K562 (cell line): ENCODE data around the gene COQ4. TPM values are rescaled to one million over a fixed set of nuclear protein-coding genes. Genes with fewer than 3 reads are reported as not detected.

Experiments used
- ATF1 ChIP-seq, 2 experiments: fragments of 450-650 bp in 1 of 2; IDR thresholded peaks; 2 replicates each; pipeline ENCODE4 v1.6.1; 2016; ENCODE audit warnings: missing compliant biosample characterization in 1 of 2, missing genetic modification characterization in 1 of 2
- KDM5B ChIP-seq: fragments of 200-600 bp; sonication (generic); IDR thresholded peaks from 2 replicates; pipeline ENCODE4 v1.6.1; 2012; ENCODE audit warnings: low read depth, mild to moderate bottlenecking, moderate library complexity, low read length, control low read depth, inconsistent platforms; ENCODE audit not compliant: insufficient replicate concordance
- NFE2L1 ChIP-seq: fragments of 450-650 bp; IDR thresholded peaks from 2 replicates; pipeline ENCODE4 v1.6.1; 2016; ENCODE audit warnings: missing genetic modification characterization, low read depth, mild to moderate bottlenecking, missing compliant biosample characterization, moderate library complexity, borderline replicate concordance
- SMARCA4 ChIP-seq: fragments of 450-650 bp; IDR thresholded peaks from 2 replicates; pipeline ENCODE4 v1.6.1; 2016
- THRAP3 ChIP-seq: fragments of 450-650 bp; IDR thresholded peaks from 2 replicates; pipeline ENCODE4 v1.6.1; 2016; ENCODE audit warnings: mild to moderate bottlenecking, inconsistent platforms, borderline replicate concordance
- YBX1 ChIP-seq: fragments of 450-650 bp; IDR thresholded peaks from 2 replicates; pipeline ENCODE4 v1.7.1; 2016; ENCODE audit warnings: mild to moderate bottlenecking
- polyA plus RNA-seq, 8 experiments: library from polyadenylated mRNA; depleted of rRNA in 4 of 8; stranded (reverse) in 5 of 8; unstranded in 3 of 8; fragments of >200 nt; fragmentation: Nextera tagmentation in 2 of 8; fragmentation: Illumina TruSeq in 1 of 8; extraction: Ambion mirVana in 2 of 8; extraction: Trizol in 1 of 8; gene quantifications; 2 replicates each; pipeline versions ENCODE4 v1.2.1 to v1.2.3, GENCODE V29; 2011 to 2014; ENCODE audit warnings: inconsistent platforms in 1 of 8, missing spikeins in 1 of 8
- total RNA-seq, 7 experiments: library from RNA; depleted of rRNA in 6 of 7; stranded (reverse); fragments of >200 nt in 6 of 7; fragmentation: Illumina TruSeq in 2 of 7; extraction: Trizol in 2 of 7; gene quantifications; 2 replicates each; pipeline versions ENCODE4 v1.2.1 to v1.2.3, GENCODE V29; 2011 to 2021; ENCODE audit warnings: low replicate concordance in 1 of 7
- TF ChIP-seq, protein P1 (sequence below): sonication (generic); formaldehyde crosslinking; IDR thresholded peaks from 2 replicates; pipeline ENCODE4 v1.8.1; 2023; ENCODE audit warnings: mild to moderate bottlenecking, missing genetic modification reagents
- TF ChIP-seq, protein P2 (sequence below): sonication (generic); formaldehyde crosslinking; IDR thresholded peaks from 2 replicates; pipeline ENCODE4 v1.8.1; 2022; ENCODE audit warnings: missing genetic modification reagents
- TF ChIP-seq, protein P3 (sequence below): sonication (generic); formaldehyde crosslinking; IDR thresholded peaks from 2 replicates; pipeline ENCODE4 v1.8.0; 2022; ENCODE audit warnings: mild to moderate bottlenecking, missing genetic modification reagents
- TF ChIP-seq, protein P4 (sequence below): sonication (generic); formaldehyde crosslinking; IDR thresholded peaks from 2 replicates; pipeline ENCODE4 v1.8.0; 2022; ENCODE audit warnings: mild to moderate bottlenecking, low read depth, missing genetic modification reagents

COQ4 gene
- total and polyA plus RNA-seq, 9 of the 15 experiments (the other 6 are each of a cell fraction or from before 2014, with no cell fraction given) = 9.1 to 135 (median 67.2) TPM

DNA sequence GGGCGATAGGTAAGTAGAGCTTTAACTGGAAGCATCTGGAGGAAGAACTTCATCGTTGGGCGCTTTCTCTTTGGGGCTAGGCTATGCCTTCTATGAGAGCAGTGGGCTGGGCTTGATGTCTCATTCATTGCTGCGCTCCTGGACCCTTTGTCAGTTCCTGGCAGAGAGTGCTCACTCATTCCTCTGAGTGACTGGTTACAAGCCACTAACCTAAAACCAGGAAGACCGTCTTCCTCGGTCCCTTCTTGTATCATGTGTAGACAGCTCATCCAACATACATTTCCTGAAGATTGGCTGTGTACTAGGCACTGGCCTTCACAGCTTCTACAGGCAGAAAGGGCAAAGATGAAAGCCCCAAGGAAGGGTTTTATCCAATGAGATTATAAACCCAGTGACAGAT, 40.1 kb upstream of the COQ4 start (continued):
- no peak for TF ChIP-seq THRAP3
- no peak for TF ChIP-seq SMARCA4
- TF ChIP-seq, protein P1, sequence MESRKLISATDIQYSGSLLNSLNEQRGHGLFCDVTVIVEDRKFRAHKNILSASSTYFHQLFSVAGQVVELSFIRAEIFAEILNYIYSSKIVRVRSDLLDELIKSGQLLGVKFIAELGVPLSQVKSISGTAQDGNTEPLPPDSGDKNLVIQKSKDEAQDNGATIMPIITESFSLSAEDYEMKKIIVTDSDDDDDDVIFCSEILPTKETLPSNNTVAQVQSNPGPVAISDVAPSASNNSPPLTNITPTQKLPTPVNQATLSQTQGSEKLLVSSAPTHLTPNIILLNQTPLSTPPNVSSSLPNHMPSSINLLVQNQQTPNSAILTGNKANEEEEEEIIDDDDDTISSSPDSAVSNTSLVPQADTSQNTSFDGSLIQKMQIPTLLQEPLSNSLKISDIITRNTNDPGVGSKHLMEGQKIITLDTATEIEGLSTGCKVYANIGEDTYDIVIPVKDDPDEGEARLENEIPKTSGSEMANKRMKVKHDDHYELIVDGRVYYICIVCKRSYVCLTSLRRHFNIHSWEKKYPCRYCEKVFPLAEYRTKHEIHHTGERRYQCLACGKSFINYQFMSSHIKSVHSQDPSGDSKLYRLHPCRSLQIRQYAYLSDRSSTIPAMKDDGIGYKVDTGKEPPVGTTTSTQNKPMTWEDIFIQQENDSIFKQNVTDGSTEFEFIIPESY (CRISPR knock-in tag) = no peak
- TF ChIP-seq, protein P2, sequence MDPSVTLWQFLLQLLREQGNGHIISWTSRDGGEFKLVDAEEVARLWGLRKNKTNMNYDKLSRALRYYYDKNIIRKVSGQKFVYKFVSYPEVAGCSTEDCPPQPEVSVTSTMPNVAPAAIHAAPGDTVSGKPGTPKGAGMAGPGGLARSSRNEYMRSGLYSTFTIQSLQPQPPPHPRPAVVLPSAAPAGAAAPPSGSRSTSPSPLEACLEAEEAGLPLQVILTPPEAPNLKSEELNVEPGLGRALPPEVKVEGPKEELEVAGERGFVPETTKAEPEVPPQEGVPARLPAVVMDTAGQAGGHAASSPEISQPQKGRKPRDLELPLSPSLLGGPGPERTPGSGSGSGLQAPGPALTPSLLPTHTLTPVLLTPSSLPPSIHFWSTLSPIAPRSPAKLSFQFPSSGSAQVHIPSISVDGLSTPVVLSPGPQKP = no peak
- TF ChIP-seq, protein P3, sequence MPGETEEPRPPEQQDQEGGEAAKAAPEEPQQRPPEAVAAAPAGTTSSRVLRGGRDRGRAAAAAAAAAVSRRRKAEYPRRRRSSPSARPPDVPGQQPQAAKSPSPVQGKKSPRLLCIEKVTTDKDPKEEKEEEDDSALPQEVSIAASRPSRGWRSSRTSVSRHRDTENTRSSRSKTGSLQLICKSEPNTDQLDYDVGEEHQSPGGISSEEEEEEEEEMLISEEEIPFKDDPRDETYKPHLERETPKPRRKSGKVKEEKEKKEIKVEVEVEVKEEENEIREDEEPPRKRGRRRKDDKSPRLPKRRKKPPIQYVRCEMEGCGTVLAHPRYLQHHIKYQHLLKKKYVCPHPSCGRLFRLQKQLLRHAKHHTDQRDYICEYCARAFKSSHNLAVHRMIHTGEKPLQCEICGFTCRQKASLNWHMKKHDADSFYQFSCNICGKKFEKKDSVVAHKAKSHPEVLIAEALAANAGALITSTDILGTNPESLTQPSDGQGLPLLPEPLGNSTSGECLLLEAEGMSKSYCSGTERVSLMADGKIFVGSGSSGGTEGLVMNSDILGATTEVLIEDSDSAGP (CRISPR knock-in tag) = no peak
- TF ChIP-seq YBX1 = no peak
- TF ChIP-seq, protein P4, sequence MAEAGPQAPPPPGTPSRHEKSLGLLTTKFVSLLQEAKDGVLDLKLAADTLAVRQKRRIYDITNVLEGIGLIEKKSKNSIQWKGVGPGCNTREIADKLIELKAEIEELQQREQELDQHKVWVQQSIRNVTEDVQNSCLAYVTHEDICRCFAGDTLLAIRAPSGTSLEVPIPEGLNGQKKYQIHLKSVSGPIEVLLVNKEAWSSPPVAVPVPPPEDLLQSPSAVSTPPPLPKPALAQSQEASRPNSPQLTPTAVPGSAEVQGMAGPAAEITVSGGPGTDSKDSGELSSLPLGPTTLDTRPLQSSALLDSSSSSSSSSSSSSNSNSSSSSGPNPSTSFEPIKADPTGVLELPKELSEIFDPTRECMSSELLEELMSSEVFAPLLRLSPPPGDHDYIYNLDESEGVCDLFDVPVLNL (CRISPR knock-in tag) = no peak
- no peak for TF ChIP-seq NFE2L1
- no peak for TF ChIP-seq ATF1 (CRISPR knock-in tag; IDR thresholded peaks at IDR 0.05)
- TF ChIP-seq ATF1 (tag; IDR thresholded peaks at IDR 0.05) = no peak
- TF ChIP-seq KDM5B = no peak
